GM12892 (cell line): ENCODE results near the gene B4GALNT1.

Source experiments
- POLR2A ChIP-seq: IDR thresholded peaks from 2 replicates; pipeline ENCODE4 v1.6.1; 2011; ENCODE audit warnings: low read depth, low read length, control low read depth
- POLR2AphosphoS5 ChIP-seq: IDR thresholded peaks from 2 replicates; pipeline ENCODE4 v1.6.1; 2011; ENCODE audit warnings: low read depth, low read length, control low read depth
- TAF1 ChIP-seq: IDR thresholded peaks from 2 replicates; pipeline ENCODE4 v1.6.1; 2011; ENCODE audit warnings: low read depth, mild to moderate bottlenecking, control low read depth, low read length, borderline replicate concordance

DNA sequence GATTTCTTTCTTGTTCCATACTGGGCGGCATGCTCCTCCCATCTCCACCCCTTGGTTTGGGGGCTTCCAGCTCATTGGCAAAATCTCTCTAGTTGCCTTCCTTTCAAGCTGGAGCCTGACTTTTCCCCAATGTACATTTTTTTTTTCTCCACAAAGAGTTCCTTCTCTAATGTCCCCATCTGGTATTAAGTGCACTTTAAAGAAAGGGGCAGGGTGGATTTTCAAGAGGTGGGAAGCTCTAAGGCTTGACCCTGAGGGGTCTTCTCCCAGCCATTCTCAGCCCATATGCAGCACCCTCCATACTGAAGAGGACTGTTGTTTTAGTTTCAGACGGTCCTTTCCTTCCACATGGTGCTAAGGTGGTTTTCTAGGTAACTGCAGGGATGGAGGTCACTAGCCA, 47.8 kb downstream of the B4GALNT1 start:
- TF ChIP-seq POLR2AphosphoS5 (no peak), POLR2A (no peak), TAF1 (no peak)
